ENCODE data around the gene TRIM65.

DNA sequence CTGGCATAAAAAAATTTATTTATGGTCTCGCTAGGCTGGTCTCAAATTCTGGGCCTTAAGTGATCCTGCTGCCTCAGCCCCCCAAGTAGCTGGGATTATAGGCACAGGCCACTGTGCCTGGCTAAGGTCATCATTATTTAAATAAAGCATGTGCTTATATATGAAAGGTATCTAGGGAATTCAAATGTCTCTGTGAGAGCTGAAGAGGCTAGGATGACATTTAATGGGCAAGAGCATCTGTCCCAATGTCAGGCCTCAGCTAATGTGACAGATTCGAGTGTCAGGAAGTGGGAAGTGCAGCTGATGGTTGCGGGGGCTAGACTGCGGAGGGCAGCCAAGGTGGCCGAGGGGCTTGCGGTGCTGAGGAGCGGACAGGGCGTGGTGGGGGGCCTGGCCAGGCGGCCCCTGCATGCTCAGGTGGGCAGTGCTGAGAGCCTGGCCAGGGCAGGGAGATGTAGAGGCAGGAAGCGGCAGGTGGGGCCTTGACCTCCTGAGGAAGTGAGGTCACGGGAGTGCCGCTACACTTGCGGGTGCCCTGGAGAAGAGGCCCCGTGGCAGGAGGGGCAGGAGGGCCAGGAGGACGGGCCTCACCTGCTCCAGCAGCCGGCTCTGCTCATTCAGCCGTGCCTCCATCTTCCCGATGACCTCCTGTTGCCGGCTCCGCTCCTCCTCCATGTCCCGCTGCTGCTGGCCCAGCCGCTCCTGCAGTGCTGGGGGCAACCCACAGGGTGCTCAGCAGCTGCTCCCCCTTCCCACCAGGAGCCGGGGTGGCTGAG, 20.6 kb upstream of the TRIM65 start:
- no peak for TF ChIP-seq POLR2A (IDR thresholded peaks at IDR 0.05)
- TF ChIP-seq, protein P1, sequence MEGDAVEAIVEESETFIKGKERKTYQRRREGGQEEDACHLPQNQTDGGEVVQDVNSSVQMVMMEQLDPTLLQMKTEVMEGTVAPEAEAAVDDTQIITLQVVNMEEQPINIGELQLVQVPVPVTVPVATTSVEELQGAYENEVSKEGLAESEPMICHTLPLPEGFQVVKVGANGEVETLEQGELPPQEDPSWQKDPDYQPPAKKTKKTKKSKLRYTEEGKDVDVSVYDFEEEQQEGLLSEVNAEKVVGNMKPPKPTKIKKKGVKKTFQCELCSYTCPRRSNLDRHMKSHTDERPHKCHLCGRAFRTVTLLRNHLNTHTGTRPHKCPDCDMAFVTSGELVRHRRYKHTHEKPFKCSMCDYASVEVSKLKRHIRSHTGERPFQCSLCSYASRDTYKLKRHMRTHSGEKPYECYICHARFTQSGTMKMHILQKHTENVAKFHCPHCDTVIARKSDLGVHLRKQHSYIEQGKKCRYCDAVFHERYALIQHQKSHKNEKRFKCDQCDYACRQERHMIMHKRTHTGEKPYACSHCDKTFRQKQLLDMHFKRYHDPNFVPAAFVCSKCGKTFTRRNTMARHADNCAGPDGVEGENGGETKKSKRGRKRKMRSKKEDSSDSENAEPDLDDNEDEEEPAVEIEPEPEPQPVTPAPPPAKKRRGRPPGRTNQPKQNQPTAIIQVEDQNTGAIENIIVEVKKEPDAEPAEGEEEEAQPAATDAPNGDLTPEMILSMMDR (IDR thresholded peaks at IDR 0.05), result no peak
